Type B pancreatic cell (in vitro differentiated cells): Measurements from ENCODE around the gene FAM83G. TPM values are rescaled to one million over a fixed set of nuclear protein-coding genes. Genes with fewer than 3 reads are reported as not detected.

Experiments
- DNase-seq: peaks from one replicate; pipeline ENCODE4 v3.0.0; 2021; ENCODE audit warnings: mixed read lengths; ENCODE audit not compliant: unreplicated experiment; ENCODE audit errors: extremely low spot score
- H3K27ac Mint-ChIP-seq: 2 replicates; pipeline ENCODE4 v1.8.0; 2021; ENCODE audit warnings: mild to moderate bottlenecking, mixed read lengths
- H3K27me3 Mint-ChIP-seq: 2 replicates; pipeline ENCODE4 v1.8.0; 2021; ENCODE audit warnings: mixed read lengths
- H3K36me3 Mint-ChIP-seq: 2 replicates; pipeline ENCODE4 v1.8.0; 2021; ENCODE audit warnings: mixed read lengths
- H3K4me1 Mint-ChIP-seq: one replicate; pipeline ENCODE4 v1.8.0; 2021; ENCODE audit warnings: mixed read lengths; ENCODE audit not compliant: unreplicated experiment
- H3K4me3 Mint-ChIP-seq: 2 replicates; pipeline ENCODE4 v1.8.0; 2021; ENCODE audit warnings: mild to moderate bottlenecking, mixed read lengths
- H3K9me3 Mint-ChIP-seq: 2 replicates; pipeline ENCODE4 v1.8.0; 2021; ENCODE audit warnings: mixed read lengths
- total RNA-seq: library from RNA; stranded (reverse); gene quantifications from 2 replicates; pipeline ENCODE4 v1.2.1, GENCODE V29; 2021; ENCODE audit warnings: low replicate concordance
- TF ChIP-seq, protein P1 (sequence below): fragments of 200-600 bp; sonication (generic); conservative IDR thresholded peaks from 2 replicates; pipeline ENCODE4 v1.5.0; 2021; ENCODE audit warnings: antibody characterized with exemption, mild to moderate bottlenecking

FAM83G gene
- total RNA-seq, 1 donor from 2014 or later, result 8.3 TPM

DNA sequence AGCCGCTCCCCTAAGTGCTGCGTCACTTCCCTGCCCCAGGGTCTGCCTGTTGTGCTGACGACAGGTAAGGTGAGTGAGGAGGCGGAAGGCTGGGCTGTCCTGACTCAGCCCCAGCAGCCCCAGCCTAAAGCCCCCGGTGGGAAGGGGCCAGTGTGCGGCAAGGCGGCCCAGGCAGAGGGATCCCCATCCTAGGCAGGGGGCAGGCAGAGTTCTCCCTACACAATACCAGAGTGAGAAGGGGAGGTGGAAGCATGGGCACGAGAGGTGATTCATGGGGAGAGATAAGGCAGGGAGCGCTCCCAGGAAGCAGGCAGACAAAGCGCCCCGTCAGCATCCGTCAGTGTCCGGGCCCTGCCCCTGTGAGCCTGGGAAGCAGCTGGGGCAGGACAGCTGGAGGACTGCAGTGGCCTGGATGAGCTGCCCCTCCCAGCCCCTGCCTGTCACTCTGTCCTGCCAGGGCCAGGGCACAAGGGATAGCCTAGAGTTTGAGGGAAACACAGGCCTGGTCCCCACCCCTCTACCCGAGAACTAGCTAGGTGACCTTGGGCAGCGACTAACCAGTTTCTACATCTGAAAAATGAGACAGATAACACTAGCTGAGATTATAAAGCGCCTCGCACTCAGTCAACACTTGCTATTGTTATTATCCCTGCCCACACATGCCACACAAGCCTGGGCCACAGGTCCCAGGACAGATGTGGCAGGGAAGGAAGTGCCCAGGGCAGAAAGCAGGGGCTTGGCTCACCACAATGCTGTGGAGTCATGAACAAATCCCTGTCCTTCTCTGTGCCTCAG lies 3.8 kb downstream of the FAM83G start:
- DNase-seq, result no peak
- Mint-ChIP-seq H3K4me1 (peaks cover 7% of the 10 kb centered on the region), H3K9me3 (no peaks in the 10 kb centered on the region), H3K27ac (peak overlapping the region; percentile 91), H3K4me3 (peak overlapping the region; percentile 67), H3K27me3 (peaks cover under 1% of the 10 kb centered on the region), H3K36me3 (no peaks in the 10 kb centered on the region)
- TF ChIP-seq, protein P1, sequence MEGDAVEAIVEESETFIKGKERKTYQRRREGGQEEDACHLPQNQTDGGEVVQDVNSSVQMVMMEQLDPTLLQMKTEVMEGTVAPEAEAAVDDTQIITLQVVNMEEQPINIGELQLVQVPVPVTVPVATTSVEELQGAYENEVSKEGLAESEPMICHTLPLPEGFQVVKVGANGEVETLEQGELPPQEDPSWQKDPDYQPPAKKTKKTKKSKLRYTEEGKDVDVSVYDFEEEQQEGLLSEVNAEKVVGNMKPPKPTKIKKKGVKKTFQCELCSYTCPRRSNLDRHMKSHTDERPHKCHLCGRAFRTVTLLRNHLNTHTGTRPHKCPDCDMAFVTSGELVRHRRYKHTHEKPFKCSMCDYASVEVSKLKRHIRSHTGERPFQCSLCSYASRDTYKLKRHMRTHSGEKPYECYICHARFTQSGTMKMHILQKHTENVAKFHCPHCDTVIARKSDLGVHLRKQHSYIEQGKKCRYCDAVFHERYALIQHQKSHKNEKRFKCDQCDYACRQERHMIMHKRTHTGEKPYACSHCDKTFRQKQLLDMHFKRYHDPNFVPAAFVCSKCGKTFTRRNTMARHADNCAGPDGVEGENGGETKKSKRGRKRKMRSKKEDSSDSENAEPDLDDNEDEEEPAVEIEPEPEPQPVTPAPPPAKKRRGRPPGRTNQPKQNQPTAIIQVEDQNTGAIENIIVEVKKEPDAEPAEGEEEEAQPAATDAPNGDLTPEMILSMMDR, result no peak

DNA sequence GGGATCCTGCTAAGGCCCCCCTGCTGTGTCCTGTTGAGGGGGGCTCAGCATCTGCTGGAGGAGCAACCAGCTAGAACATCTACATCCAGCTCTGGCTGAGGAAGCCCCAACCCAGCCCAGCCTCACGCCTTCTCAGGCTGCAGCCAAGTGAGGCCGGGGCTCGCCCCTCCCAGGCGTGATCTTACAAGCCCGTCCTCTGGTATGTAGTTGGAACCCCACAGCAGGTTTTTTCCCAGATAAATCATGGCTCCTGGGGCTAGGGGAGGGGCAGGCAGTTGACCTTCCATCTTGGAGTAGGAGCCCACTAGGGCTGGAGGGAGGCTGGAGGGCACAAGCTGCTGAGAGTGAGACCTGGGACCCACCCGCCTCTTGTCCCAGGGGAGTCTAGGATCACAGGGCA lies 4.7 kb downstream of the FAM83G start:
- H3K27ac Mint-ChIP-seq, result peak overlapping the region; percentile 91
- H3K27me3 Mint-ChIP-seq, result no peaks in the 10 kb centered on the region
- H3K9me3 Mint-ChIP-seq, result peaks cover 4% of the 10 kb centered on the region
- no peak for DNase-seq
- H3K36me3 Mint-ChIP-seq, result peaks cover 5% of the 10 kb centered on the region
- TF ChIP-seq, protein P1, result no peak
- peaks cover 7% of the 10 kb centered on the region for H3K4me1 Mint-ChIP-seq
- no peak overlapping the region for H3K4me3 Mint-ChIP-seq

DNA sequence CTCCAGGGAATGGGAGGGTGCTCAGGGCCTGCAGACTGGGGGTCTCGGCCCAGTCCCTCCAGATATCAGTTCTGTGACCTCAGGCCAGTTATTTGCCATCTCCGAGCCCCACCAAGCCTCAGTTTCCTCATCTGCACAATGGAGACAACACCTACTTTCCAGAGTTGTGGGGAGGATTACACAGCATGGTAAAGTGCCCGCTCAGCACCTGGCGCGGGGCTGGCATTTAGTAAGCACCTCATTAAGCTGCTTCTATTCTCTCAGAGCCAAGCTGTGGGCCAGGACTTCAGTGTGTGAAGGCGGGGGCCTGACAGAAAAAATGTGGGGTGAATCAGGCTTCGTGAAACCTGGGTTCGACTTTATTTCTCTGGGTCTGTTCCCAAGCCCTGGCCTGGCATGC lies 5.2 kb downstream of the FAM83G start:
- H3K36me3 Mint-ChIP-seq, result peaks cover 7% of the 10 kb centered on the region
- H3K27ac Mint-ChIP-seq, result peak overlapping the region; percentile 91
- peaks cover 6% of the 10 kb centered on the region for H3K9me3 Mint-ChIP-seq
- H3K4me1 Mint-ChIP-seq, result peaks cover 7% of the 10 kb centered on the region
- H3K4me3 Mint-ChIP-seq, result no peak overlapping the region
- H3K27me3 Mint-ChIP-seq, result no peaks in the 10 kb centered on the region
- DNase-seq, result no peak
- TF ChIP-seq, protein P1, result no peak

DNA sequence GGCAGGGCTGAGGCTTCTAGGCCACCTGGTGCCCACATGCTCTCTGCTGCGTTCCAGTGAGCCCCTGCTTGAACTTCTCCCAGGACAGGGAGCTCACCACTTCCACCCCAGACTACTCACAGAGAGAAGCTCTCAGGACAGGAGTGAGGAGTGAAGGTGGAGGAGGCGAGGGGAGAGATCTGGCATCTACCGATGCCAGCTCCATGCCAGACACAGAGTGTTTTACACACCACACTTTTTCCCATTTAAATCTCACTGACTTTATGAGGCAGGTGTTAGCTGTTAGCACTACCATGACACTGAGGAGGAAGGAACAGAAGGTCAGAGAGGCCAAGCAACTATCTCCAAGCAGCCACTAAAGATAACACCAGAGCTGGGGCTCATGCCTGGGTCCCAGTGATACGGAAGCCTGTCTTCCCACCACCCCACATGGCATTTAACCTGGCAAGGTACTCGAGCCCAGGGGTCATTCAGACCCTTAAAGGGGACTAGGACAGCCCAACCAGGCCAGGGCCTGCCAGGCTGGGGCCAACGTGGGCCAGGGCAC lies 6.8 kb downstream of the FAM83G start:
- TF ChIP-seq, protein P1, result no peak
- Mint-ChIP-seq H3K4me3 (no peak overlapping the region), H3K9me3 (peaks cover 6% of the 10 kb centered on the region), H3K27ac (no peak overlapping the region), H3K36me3 (peaks cover 7% of the 10 kb centered on the region), H3K27me3 (no peaks in the 10 kb centered on the region), H3K4me1 (peaks cover 13% of the 10 kb centered on the region)
- no peak for DNase-seq

DNA sequence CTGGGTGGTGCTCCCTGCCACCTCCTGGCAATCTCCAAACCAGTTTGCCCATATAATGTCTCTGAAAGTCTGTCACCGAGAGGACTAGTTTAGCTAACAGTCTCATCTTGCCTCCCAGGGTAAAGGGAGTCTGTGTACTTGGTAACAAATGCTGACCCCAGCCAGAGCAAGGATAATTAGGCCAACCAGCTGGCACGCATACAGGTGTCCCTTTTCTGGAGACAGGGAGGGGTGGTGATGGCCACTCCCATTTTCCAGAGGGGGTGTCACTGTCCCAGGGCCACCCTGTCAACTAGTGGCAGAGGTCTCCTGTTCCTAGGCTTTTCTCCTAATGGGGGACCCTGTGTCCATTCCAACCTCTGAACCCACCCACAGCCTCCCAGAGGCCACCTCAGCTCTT lies 8.1 kb downstream of the FAM83G start:
- TF ChIP-seq, protein P1, result no peak
- Mint-ChIP-seq H3K27me3 (no peaks in the 10 kb centered on the region), H3K36me3 (peaks cover 7% of the 10 kb centered on the region)

More for the DNA sequence above, 8.1 kb downstream of the FAM83G start:
- Mint-ChIP-seq H3K4me1 (peaks cover 6% of the 10 kb centered on the region), H3K4me3 (no peak overlapping the region), H3K27ac (no peak overlapping the region), H3K9me3 (peaks cover 6% of the 10 kb centered on the region)
- DNase-seq, result no peak
